Fibroblast of lung (primary cell): ENCODE results near the gene TTC38.

Experiments used
- CTCF ChIP-seq, 2 donors: IDR thresholded peaks in 1 of 2; conservative IDR thresholded peaks in 1 of 2; 1 replicate in 1 of 2; 2 replicates in 1 of 2; pipeline ENCODE4 v1.5.1; 2011 to 2012; ENCODE audit warnings: low read length in 2 of 2, control low read depth in 1 of 2, inconsistent platforms in 1 of 2, low read depth in 1 of 2, mild to moderate bottlenecking in 1 of 2
- EZH2 ChIP-seq: IDR thresholded peaks from 2 replicates; pipeline ENCODE4 v1.5.1; 2012; ENCODE audit warnings: low read length, control low read depth, mild to moderate bottlenecking; ENCODE audit errors: missing control alignments

- TF ChIP-seq CTCF (conservative IDR thresholded peaks at IDR 0.05 in 1 of 2, IDR thresholded peaks at IDR 0.05 in 1 of 2; ENCODE audit: low read depth in 1 of 2, low read length in 2 of 2) (no peak), EZH2 (no peak)
Observed at GRCh38 chr22:46242076-46242475, 25.7 kb upstream of the TTC38 start.
